HG03575 (cell line): ENCODE results near the gene ZCWPW2.
A peak's percentile ranks its signal among the peaks of the same experiment; 100 is the strongest.

ENCODE experiments used
- ATAC-seq: cut with Tn5 transposase; IDR thresholded peaks from one replicate; pipeline ENCODE4 v1.9.1; 2021; ENCODE audit not compliant: unreplicated experiment, insufficient number of reproducible peaks, low FRiP score; ENCODE audit errors: extremely low read depth

The ZCWPW2 gene

GRCh38 chr3:28347374-28348264, 902 bp upstream of the ZCWPW2 start:
- ATAC-seq, result no peak

DNA sequence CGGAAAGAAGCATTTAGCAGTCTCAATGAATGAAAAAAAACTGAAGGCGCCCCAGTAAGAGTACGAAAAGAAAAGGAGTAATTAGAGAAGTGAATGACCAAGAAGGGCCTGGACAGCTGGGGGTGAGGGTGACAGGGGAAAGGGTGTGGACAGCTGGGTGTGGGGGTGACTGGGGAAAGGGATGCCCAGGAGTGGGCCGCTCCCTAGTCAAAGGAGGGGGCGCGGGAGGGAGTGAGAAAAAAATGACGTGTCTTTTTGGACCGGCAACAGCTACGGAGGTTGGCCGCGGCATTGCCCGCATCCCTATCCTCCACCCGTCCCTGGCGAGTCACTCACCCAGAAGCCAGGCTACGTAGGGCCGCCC, 274 bp upstream of the ZCWPW2 start:
- peak; percentile 40 for ATAC-seq

GRCh38 chr3:28349469-28350000, 1.0 kb downstream of the ZCWPW2 start:
- peak; percentile 3 for ATAC-seq

DNA sequence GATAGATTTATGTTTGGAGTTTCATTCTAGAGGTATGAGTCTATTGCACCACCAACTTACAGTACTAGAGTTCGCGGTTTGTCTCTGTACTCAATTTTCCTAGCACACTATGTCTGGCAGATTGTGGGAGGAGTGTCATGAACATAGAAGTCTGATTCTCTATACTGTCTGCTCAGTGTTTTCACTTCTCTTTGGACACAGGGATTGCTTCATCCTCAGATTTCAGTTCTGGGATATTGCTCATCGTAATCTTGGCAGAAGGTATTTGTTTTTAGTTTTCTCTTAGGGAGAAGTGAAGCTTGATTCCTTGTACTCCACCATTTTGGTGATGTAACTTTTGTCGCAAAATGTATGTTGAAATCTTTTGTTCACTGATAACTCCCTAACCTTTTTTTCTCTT, 27.9 kb downstream of the ZCWPW2 start:
- no peak for ATAC-seq

DNA sequence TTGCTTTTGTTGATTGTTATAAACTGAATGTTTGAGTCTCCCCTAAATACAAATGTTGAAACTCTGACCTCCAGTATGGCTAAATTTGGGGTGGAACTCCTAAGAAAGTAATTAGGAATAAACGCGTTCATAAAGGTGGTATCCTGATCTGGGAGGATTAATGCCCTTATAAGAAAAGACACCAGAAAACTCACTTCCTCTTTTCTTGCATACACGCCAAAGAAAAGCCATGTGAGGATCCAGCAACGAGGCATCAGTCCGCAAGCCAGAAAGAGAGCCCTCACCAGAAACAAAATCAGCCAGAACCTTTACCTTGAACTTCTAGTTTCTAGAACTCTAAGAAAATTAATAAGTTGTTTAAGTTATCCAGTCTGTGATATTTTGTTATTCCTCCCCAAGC, 37.5 kb downstream of the ZCWPW2 start:
- ATAC-seq, result no peak

GRCh38 chr3:28388978-28389377, 40.5 kb downstream of the ZCWPW2 start:
- ATAC-seq, result no peak

- ATAC-seq, result no peak
Observed at GRCh38 chr3:28399206-28399605, 50.7 kb downstream of the ZCWPW2 start.

GRCh38 chr3:28406241-28406640, 57.7 kb downstream of the ZCWPW2 start:
- no peak for ATAC-seq

DNA sequence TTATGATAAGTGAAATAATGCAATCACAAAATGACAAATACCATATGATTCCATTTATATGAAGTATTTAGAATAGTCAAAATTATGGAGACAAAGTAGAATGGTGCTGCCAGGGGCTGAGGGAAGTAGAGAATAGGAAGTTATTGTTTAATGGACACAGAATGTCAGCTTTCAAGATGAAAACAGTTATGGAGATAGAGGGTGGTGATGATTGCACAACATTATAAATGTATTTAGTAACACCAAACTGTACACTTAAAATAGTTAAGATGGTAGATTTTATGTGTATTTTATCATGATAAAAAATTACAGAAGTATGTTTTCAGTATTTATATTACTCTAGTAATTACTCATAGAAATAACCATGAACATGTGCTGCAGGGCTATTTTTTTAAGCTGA, 100.9 kb downstream of the ZCWPW2 start:
- ATAC-seq, result no peak

GRCh38 chr3:28462866-28463265, 114.3 kb downstream of the ZCWPW2 start:
- ATAC-seq, result no peak

DNA sequence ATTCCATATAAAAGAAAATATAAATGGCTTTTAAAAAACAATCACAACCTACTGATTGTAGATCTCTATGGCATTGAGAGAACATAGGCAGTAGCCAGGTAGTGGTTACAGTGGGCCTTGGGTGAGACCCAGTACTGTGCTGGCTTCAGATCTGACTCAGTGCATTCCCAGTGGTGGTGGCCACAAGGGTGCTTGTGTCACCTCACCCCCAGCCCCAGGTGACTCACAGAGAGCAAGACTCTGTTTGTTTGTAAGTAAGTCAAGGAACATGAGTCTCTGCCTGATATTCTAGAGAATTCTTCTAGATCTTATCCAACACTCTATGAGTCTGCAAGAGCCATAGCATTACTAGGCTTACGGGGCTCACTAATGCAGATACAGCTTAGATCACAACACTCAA, 118.9 kb downstream of the ZCWPW2 start:
- no peak for ATAC-seq

- no peak for ATAC-seq
Observed at GRCh38 chr3:28476194-28476593, 127.7 kb downstream of the ZCWPW2 start.

DNA sequence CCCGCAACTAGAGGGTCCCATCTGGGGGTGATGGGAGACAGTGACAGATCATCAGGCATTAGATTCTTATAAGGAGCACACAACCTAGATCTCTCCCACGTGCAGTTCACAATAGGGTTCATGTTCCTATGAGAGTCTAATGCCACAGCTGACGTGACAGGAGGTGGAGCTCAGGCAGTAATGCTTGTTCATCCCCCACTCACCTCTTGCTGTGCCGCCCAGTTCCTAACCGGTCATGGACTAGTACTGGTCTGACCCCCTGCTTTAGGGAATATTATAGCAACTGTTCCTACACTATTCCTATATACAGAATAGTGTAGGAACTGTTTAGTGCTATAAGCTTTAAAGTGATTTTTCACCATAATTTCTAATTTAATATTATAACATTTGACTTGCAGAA, 128.2 kb downstream of the ZCWPW2 start:
- no peak for ATAC-seq

GRCh38 chr3:28485164-28485563, 136.6 kb downstream of the ZCWPW2 start:
- no peak for ATAC-seq

DNA sequence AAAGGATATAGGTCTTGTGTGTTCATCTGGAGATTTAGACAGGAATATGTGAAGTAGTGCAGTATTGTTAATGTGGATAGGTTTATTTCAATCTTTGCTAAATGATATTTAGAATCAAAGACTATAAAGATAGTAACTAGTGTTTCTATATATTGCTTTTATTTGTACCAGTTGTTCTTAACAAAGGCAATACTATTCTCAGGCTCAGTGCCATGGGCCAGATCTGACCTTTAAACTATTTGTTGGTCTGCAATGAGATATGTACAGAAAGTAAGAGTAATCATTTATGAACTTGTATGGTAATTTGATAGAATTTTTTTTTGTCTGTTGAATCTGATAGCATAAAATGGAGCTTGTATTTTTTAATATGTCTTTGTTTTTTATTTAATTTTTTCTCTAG, 146.8 kb downstream of the ZCWPW2 start:
- no peak for ATAC-seq

GRCh38 chr3:28502397-28502937, 153.9 kb downstream of the ZCWPW2 start:
- ATAC-seq, result no peak

- no peak for ATAC-seq
Observed at GRCh38 chr3:28504976-28505375, 156.5 kb downstream of the ZCWPW2 start.

- ATAC-seq, result no peak
Observed at GRCh38 chr3:28521663-28522062, 173.1 kb downstream of the ZCWPW2 start.

GRCh38 chr3:28542351-28542750, 193.8 kb downstream of the ZCWPW2 start:
- ATAC-seq, result no peak

- ATAC-seq, result no peak
Observed at GRCh38 chr3:28544236-28544635, 195.7 kb downstream of the ZCWPW2 start.
